Fibroblast of skin of left biceps (primary cell): ENCODE measurements around the gene SOCS1.
"Not testable (repeated sequence)": the region's sequence is repeated elsewhere in the genome, so short reads cannot be mapped to it uniquely, and the experiment has no call there.

Experiments used
- DNase-seq, 2 experiments: peaks; one replicate each; pipeline ENCODE4 v3.0.0-alpha.2; 2013; ENCODE audit warnings: low read depth in 2 of 2

The SOCS1 gene, protein sequence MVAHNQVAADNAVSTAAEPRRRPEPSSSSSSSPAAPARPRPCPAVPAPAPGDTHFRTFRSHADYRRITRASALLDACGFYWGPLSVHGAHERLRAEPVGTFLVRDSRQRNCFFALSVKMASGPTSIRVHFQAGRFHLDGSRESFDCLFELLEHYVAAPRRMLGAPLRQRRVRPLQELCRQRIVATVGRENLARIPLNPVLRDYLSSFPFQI

DNA sequence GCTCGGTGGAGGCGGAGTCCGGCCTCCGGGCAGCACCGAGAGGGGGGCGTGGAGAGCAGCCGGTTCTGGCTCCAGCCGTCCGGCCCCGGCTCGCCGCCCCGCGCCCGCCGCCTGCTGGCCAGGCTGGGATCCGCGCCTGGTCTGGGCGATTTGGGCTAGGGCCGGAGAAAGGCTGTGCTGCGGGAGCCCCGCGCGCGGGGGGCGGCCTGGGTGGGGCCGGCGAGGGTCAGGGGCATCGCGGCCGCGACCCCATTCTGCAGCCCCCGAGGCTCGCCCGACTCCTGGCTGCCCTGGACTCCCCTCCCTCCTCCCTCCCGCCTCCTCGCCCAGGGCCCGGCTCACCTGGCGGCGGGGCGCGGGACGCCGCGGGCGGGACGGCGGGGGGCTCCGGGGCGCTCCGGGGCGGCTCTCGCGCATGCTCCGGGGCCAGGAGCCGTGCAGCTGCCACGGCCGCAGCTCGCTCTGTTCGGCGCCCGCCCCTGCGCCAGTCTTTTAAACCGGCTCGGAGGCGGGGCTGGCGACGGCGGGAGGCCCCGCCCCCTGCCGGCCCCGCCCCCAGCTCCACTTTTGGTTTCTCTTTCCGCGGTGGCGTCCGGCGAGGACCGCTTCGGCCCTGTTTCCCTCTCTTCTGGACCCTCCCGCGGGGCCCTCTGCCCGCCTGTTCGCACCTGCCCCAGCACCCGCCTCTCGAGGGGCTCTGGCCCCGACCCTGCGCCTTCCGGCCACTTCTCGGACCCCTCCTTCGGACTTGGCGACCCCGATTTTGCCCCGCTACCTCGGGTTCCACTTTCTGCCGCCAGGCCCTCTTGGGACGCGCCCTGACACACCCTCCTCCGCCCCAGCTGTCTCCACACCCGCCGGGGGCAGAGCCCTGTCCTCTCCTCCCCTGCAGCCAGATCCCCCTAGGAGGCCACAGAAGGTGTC lies at the start of gene SOCS1:
TSS of gene SOCS1 (minus strand) at position 468 of the 924 bp plus-strand sequence. CDS start 726 bp downstream, outside the sequence.
- DNase-seq: peak; percentile 72 to 74

GRCh38 chr16:11303405-11304138 lies 47.6 kb upstream of the SOCS1 start:
- no peak for DNase-seq

- DNase-seq: no peak
Observed at GRCh38 chr16:11302977-11303376, 47.0 kb upstream of the SOCS1 start.

GRCh38 chr16:11301645-11302501 lies 45.9 kb upstream of the SOCS1 start:
- no peak for DNase-seq

DNA sequence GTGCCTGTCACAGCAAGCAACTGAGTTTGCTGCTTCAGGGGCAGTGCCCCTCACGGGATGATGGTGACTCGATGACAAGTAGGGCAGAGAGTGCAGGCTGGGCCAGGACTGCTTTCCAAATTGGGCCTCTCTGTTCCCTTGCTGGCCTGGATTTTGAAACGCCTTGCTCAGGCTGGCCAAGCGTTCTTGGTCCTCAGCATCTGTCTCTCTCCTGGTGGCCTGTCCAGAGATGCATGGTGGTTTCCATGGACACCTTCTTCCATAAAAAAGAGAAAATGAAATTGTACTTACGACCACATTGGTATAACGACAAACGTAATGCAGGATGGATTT lies 44.5 kb upstream of the SOCS1 start:
- DNase-seq: no peak

- DNase-seq: no peak
Observed at GRCh38 chr16:11299865-11300559, 44.0 kb upstream of the SOCS1 start.

GRCh38 chr16:11298950-11299547 lies 43.0 kb upstream of the SOCS1 start:
- DNase-seq: not testable (repeated sequence)

DNA sequence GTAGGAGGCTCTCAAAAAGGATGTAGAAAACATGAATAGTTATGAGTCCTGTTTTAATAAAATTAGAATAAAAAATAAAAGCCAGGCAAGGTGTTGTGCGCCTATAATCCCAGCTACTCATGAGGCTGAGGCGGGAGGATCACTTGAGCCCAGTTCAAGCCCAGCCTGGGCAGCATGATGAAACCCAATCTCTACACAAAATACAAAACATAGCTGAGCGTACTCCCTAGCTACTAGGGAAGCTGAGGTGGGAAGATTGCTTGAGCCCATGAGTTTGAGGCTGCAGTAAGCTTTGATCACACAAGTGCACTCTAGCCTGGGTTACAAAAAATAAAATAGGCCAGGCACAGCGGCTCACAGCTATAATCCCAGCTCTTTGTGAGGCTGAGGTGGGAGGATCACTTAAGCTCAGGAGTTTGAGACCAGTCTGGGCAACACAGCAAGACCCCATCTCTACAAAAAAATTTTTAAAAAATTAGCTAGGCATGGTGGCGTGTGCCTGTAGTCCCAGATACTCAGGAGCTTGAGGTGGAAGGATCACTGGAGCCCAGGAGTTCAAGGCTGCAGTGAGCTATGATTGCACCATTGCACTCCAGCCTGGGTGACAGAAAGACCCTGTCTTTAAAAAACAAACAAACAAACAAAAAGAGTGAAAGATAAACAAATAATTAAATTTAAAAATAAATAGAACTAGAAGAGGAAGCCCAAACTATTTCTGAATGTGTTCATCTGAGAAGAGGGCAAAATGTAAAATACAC lies 42.3 kb upstream of the SOCS1 start:
- DNase-seq: no peak

GRCh38 chr16:11297492-11298142 lies 41.6 kb upstream of the SOCS1 start:
- DNase-seq: no peak

DNA sequence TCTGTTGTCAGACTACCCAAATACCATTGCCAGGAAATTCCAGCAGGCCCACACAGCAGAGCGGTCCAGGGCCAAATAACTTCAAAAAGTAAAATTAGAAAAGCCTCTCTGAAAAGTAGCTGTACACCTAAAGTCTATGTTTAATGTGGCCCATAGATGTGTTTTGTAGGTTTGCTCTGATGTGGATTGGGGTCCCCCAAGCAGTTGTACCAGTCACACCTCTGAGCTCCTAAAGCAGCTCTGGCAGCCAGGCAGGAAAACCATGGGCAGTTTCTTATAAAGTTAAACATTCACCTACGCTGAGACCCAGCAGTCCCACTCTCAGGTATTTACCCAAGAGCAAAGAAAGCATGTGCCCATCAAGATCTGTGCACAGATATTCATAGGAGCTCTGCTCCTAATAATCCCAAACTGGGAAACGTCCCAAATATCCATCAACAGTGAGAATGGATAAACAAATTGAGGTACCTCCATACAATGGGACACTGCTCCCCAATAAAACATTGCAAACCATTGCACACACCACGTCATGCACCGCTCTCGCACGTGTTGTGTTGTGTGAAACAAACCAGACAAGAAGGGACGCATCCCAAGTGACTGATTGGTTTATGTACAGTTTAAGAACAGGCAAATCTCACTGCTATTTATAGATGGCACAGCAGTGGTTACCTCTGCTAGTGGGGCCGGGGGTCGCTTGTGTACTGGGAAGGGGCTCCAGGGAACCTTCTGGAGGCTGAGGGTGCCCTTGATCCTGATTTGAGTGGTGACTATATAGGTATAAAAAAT lies 40.9 kb upstream of the SOCS1 start:
- DNase-seq: no peak

GRCh38 chr16:11296351-11296705 lies 40.3 kb upstream of the SOCS1 start:
- no peak for DNase-seq

DNA sequence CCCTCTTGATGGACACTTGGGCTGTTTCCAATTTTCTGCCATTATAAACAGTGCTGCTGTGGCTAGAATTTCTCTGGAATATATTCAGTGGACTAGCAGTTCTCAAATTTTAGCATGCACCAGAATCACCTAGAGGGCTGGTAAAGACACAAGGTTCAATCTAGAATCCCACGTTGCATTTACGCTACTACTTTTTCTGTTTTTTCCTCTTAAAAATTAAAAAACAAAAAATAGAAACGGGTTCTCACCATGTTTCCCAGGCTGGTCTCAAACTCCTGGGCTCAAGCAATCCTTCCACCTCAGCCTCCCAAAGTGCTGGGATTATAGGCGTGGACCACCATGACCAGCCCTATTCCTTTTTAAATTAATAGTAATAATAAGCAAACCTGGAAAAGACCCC lies 39.7 kb upstream of the SOCS1 start:
- no peak for DNase-seq

- no peak for DNase-seq
Observed at GRCh38 chr16:11292076-11292748, 36.2 kb upstream of the SOCS1 start.

GRCh38 chr16:11291091-11291703 lies 35.2 kb upstream of the SOCS1 start:
- DNase-seq: no peak

DNA sequence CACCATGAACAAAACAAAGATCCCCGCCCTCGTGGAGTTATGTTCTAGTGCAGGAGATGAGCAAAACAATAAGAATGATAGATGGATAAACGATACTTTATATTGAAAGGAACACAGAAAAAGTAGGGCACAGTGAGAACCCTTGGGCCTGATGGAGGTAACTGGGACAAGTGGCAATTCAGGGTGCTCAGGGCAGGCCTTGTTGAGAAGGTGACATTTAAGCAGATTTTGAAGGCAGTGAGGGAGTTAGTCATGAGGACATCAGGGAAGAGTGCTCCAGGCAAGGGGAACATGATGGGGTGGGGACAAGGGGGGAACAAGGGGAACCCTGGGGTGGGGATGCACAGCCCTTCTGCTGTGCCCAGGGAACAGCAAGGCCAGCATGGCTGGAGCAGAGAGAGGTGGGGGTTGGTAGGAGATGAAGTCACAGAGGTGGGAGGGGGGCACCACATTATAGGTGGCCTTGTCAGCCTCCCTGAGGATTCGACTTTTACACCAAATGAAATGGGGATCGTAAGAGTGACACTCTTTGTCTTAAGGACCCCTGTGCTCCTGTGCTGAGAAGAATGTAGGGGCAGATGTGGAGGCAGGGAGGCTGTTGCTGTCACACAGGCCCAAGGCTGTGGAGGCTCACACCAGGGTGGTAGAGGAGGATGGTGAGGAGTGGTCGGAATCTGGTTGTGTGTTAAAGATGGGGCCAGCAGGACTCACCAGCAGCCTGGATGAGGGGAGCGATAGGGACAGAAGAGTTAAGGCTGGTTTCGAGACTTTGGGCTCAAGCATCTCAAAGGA lies 34.3 kb upstream of the SOCS1 start:
- no peak for DNase-seq

- DNase-seq: not testable (repeated sequence)
Observed at GRCh38 chr16:11289696-11290095, 33.7 kb upstream of the SOCS1 start.

- DNase-seq: no peak
Observed at GRCh38 chr16:11289202-11289601, 33.2 kb upstream of the SOCS1 start.
